ENCODE data around the gene IFI27L1. TPM values are rescaled to one million over a fixed set of nuclear protein-coding genes. Genes with fewer than 3 reads are reported as not detected.

Gene IFI27L1
- total RNA-seq, 4 donors from 2014 or later = 7.1 to 10.3 (median 8.3) TPM

GRCh38 chr14:94043756-94044475 is 37.2 kb upstream of the IFI27L1 start:
- TF ChIP-seq POLR2A (IDR thresholded peaks at IDR 0.05) = no peak
- TF ChIP-seq CTCF (IDR thresholded peaks at IDR 0.05 in 4 of 5, conservative IDR thresholded peaks at IDR 0.05 in 1 of 5) = no peak
- ATAC-seq = no peak
- Histone ChIP-seq H3K4me1 (peaks cover 0 to 4% of the 10 kb centered on the region in 2 donors), H3K9me3 (no peaks in the 10 kb centered on the region), H3K27me3 (no peaks in the 10 kb centered on the region), H3K36me3 (peaks cover 0 to 24% of the 10 kb centered on the region in 2 donors), H3K27ac (no peak overlapping the region), H3K4me3 (no peak overlapping the region)
- in situ Hi-C loops (cut with MboI; ENCODE audit: low sequenced_read_pairs in 4 of 4) = no loop called here
- intact Hi-C loops (cut with DNase I; ENCODE audit: low total_unique reads) = no loop called here
- DNase-seq = no peak

GRCh38 chr14:94044476-94045091 is 36.5 kb upstream of the IFI27L1 start:
- no peak for DNase-seq
- no peak overlapping the region for H3K27ac ChIP-seq
- no peaks in the 10 kb centered on the region for H3K27me3 ChIP-seq
- H3K4me3 ChIP-seq = no peak overlapping the region
- in situ Hi-C loops (cut with MboI; ENCODE audit: low sequenced_read_pairs in 4 of 4) = no loop called here
- H3K4me1 ChIP-seq = peaks cover 0 to 4% of the 10 kb centered on the region in 2 donors
- TF ChIP-seq POLR2A (IDR thresholded peaks at IDR 0.05) = no peak
- TF ChIP-seq CTCF (IDR thresholded peaks at IDR 0.05 in 4 of 5, conservative IDR thresholded peaks at IDR 0.05 in 1 of 5) = no peak
- no peak for ATAC-seq
- no peaks in the 10 kb centered on the region for H3K9me3 ChIP-seq
- intact Hi-C loops (cut with DNase I; ENCODE audit: low total_unique reads) = no loop called here
- peaks cover 0 to 30% of the 10 kb centered on the region in 2 donors for H3K36me3 ChIP-seq

- Histone ChIP-seq H3K4me1 (peaks cover 0 to 4% of the 10 kb centered on the region in 2 donors), H3K27me3 (no peaks in the 10 kb centered on the region), H3K27ac (no peak overlapping the region), H3K36me3 (peaks cover 2 to 36% of the 10 kb centered on the region in 2 donors), H3K9me3 (no peaks in the 10 kb centered on the region), H3K4me3 (no peak overlapping the region)
- no peak for DNase-seq
- no peak for ATAC-seq
- no peak for TF ChIP-seq POLR2A (IDR thresholded peaks at IDR 0.05)
- no peak for TF ChIP-seq CTCF (IDR thresholded peaks at IDR 0.05 in 4 of 5, conservative IDR thresholded peaks at IDR 0.05 in 1 of 5)
- intact Hi-C loops (cut with DNase I; ENCODE audit: low total_unique reads) = no loop called here
- in situ Hi-C loops (cut with MboI; ENCODE audit: low sequenced_read_pairs in 4 of 4) = no loop called here
These were observed 36.0 kb upstream of the IFI27L1 start for GRCh38 chr14:94045101-94045500.

- no peak for TF ChIP-seq POLR2A (IDR thresholded peaks at IDR 0.05)
- TF ChIP-seq CTCF (IDR thresholded peaks at IDR 0.05 in 4 of 5, conservative IDR thresholded peaks at IDR 0.05 in 1 of 5) = no peak
- intact Hi-C loops (cut with DNase I; ENCODE audit: low total_unique reads) = no loop called here
- H3K36me3 ChIP-seq = peaks cover 2 to 42% of the 10 kb centered on the region in 2 donors
These were observed 35.4 kb upstream of the IFI27L1 start for GRCh38 chr14:94045563-94046345.

More at GRCh38 chr14:94045563-94046345, 35.4 kb upstream of the IFI27L1 start:
- in situ Hi-C loops (cut with MboI; ENCODE audit: low sequenced_read_pairs in 4 of 4) = no loop called here
- Histone ChIP-seq H3K27ac (no peak overlapping the region), H3K4me3 (no peak overlapping the region), H3K9me3 (no peaks in the 10 kb centered on the region), H3K4me1 (peaks cover under 1 to 4% of the 10 kb centered on the region in 2 donors), H3K27me3 (no peaks in the 10 kb centered on the region)
- ATAC-seq (no peak), DNase-seq (no peak)
